HepG2 (cell line): ENCODE results near the gene UTP4. TPM values are rescaled to one million over a fixed set of nuclear protein-coding genes. Genes with fewer than 3 reads are reported as not detected.
A peak's percentile ranks its signal among the peaks of the same experiment; 100 is the strongest.

Experiments
- AKAP8 ChIP-seq: sonication (generic); formaldehyde crosslinking; IDR thresholded peaks from 2 replicates; pipeline ENCODE4 v1.5.1; 2020; ENCODE audit warnings: mild to moderate bottlenecking, missing genetic modification reagents
- ERF ChIP-seq: IDR thresholded peaks from 2 replicates; pipeline ENCODE4 v1.6.1; 2018; ENCODE audit warnings: missing biosample characterization, missing genetic modification reagents
- MTERF4 ChIP-seq: sonication (generic); formaldehyde crosslinking; IDR thresholded peaks from 2 replicates; pipeline ENCODE4 v1.8.0; 2023; ENCODE audit warnings: mild to moderate bottlenecking, missing genetic modification reagents
- NFRKB ChIP-seq: fragments of 450-650 bp; IDR thresholded peaks from 2 replicates; pipeline ENCODE4 v1.6.1; 2017
- NR0B2 ChIP-seq: sonication (generic); formaldehyde crosslinking; IDR thresholded peaks from 2 replicates; pipeline ENCODE4 v1.4.0; 2020; ENCODE audit warnings: mild to moderate bottlenecking, missing genetic modification reagents
- PRMT3 ChIP-seq: sonication (generic); formaldehyde crosslinking; IDR thresholded peaks from 2 replicates; pipeline ENCODE4 v1.8.1; 2022; ENCODE audit warnings: low read depth, mild to moderate bottlenecking, moderate library complexity, missing genetic modification reagents, borderline replicate concordance
- RARG ChIP-seq: sonication (generic); formaldehyde crosslinking; IDR thresholded peaks from 2 replicates; pipeline ENCODE4 v1.4.0; 2020; ENCODE audit warnings: low read depth, mild to moderate bottlenecking, missing genetic modification reagents
- TSC22D2 ChIP-seq: sonication (generic); formaldehyde crosslinking; IDR thresholded peaks from 2 replicates; pipeline ENCODE4 v1.5.1; 2020; ENCODE audit warnings: missing genetic modification reagents, mild to moderate bottlenecking, borderline replicate concordance
- UBTF ChIP-seq: sonication (generic); formaldehyde crosslinking; IDR thresholded peaks from 2 replicates; pipeline ENCODE4 v1.4.0; 2020; ENCODE audit warnings: mild to moderate bottlenecking, missing genetic modification reagents
- ZBTB43 ChIP-seq: sonication (generic); formaldehyde crosslinking; conservative IDR thresholded peaks from 2 replicates; pipeline ENCODE4 v1.4.0; 2020; ENCODE audit warnings: missing genetic modification reagents
- ZFX ChIP-seq: sonication (generic); formaldehyde crosslinking; IDR thresholded peaks from 2 replicates; pipeline ENCODE4 v1.4.0; 2020; ENCODE audit warnings: mild to moderate bottlenecking, low read depth, missing genetic modification reagents, moderate library complexity
- ZNF10 ChIP-seq: sonication (generic); formaldehyde crosslinking; IDR thresholded peaks from 2 replicates; pipeline ENCODE4 v1.4.0; 2020; ENCODE audit warnings: mild to moderate bottlenecking, low read depth, missing genetic modification reagents, borderline replicate concordance
- ZNF251 ChIP-seq: sonication (generic); formaldehyde crosslinking; IDR thresholded peaks from 2 replicates; pipeline ENCODE4 v1.9.0; 2021; ENCODE audit warnings: mild to moderate bottlenecking, missing genetic modification reagents
- ZNF558 ChIP-seq: sonication (generic); formaldehyde crosslinking; IDR thresholded peaks from 2 replicates; pipeline ENCODE4 v1.9.0; 2022; ENCODE audit warnings: mild to moderate bottlenecking, missing genetic modification reagents, borderline replicate concordance
- ZNF687 ChIP-seq: sonication (generic); formaldehyde crosslinking; IDR thresholded peaks from 2 replicates; pipeline ENCODE4 v1.5.1; 2020; ENCODE audit warnings: mild to moderate bottlenecking, missing genetic modification reagents, moderate library complexity
- ZNF691 ChIP-seq: sonication (generic); formaldehyde crosslinking; IDR thresholded peaks from 2 replicates; pipeline ENCODE4 v1.4.0; 2020; ENCODE audit warnings: missing genetic modification reagents, low read depth, mild to moderate bottlenecking, borderline replicate concordance
- ZNF777 ChIP-seq: sonication (generic); formaldehyde crosslinking; IDR thresholded peaks from 2 replicates; pipeline ENCODE4 v1.4.0; 2020; ENCODE audit warnings: missing genetic modification reagents
- ZNF891 ChIP-seq: sonication (generic); formaldehyde crosslinking; IDR thresholded peaks from 2 replicates; pipeline ENCODE4 v1.5.0; 2020; ENCODE audit warnings: mild to moderate bottlenecking, missing genetic modification reagents
- polyA plus RNA-seq, 8 experiments: library from polyadenylated mRNA; depleted of rRNA in 3 of 8; stranded (reverse) in 7 of 8; unstranded in 1 of 8; fragments of >200 nt; fragmentation: Illumina TruSeq in 4 of 8; extraction: Trizol in 4 of 8; gene quantifications; 2 replicates each; pipeline versions ENCODE4 v1.2.1 to v1.2.3, GENCODE V29; 2011 to 2016; ENCODE audit warnings: low read depth in 4 of 8, missing spikeins in 1 of 8, mixed read lengths in 1 of 8; ENCODE audit not compliant: insufficient read depth in 1 of 8
- total RNA-seq, 5 experiments: library from RNA; depleted of rRNA; stranded (reverse); fragments of >200 nt; fragmentation: Illumina TruSeq; extraction: Trizol; gene quantifications; 2 replicates each; pipeline ENCODE4 v1.2.3, GENCODE V29; 2016; ENCODE audit warnings: low read depth in 1 of 5

UTP4 gene
- total and polyA plus RNA-seq, 2 of the 13 experiments (the other 11 are each of a cell fraction or from before 2014, with no cell fraction given) = 30.0 to 85.8 TPM

- peak; percentile 75 for TF ChIP-seq UBTF
- no peak for TF ChIP-seq PRMT3 (CRISPR knock-in tag)
- no peak for TF ChIP-seq ZNF10 (CRISPR knock-in tag)
- TF ChIP-seq NR0B2 (CRISPR knock-in tag) = no peak
- 0 out of 2 replicates have a peak, but pooled peaks have one; percentile 15 for TF ChIP-seq MTERF4 (CRISPR knock-in tag)
- TF ChIP-seq ZNF777 (CRISPR knock-in tag) = no peak
- TF ChIP-seq ZBTB43 (CRISPR knock-in tag) = peak; percentile 81
- 0 out of 2 replicates have a peak, but pooled peaks have one; percentile 16 for TF ChIP-seq ZNF891
- no peak for TF ChIP-seq NFRKB
- peak; percentile 94 for TF ChIP-seq ZNF687 (CRISPR knock-in tag)
- peak; percentile 69 for TF ChIP-seq ZFX (CRISPR knock-in tag)
- no peak for TF ChIP-seq ZNF558 (CRISPR knock-in tag)
- 0 out of 2 replicates have a peak, but pooled peaks have one; percentile 47 for TF ChIP-seq ZNF251 (CRISPR knock-in tag)
- TF ChIP-seq RARG = no peak
- no peak for TF ChIP-seq ERF (CRISPR knock-in tag)
- TF ChIP-seq AKAP8 (CRISPR knock-in tag) = peak; percentile 77; the same call in 1 of the 2 replicates
- TF ChIP-seq ZNF691 (CRISPR knock-in tag) = no peak
- TF ChIP-seq TSC22D2 = 0 out of 2 replicates have a peak, but pooled peaks have one; percentile 32
These were observed 43.1 kb upstream of the UTP4 start (continued) for GRCh38 chr16:69089091-69089910.
